ENCODE measurements around the gene SHISA9.

SHISA9 gene

DNA sequence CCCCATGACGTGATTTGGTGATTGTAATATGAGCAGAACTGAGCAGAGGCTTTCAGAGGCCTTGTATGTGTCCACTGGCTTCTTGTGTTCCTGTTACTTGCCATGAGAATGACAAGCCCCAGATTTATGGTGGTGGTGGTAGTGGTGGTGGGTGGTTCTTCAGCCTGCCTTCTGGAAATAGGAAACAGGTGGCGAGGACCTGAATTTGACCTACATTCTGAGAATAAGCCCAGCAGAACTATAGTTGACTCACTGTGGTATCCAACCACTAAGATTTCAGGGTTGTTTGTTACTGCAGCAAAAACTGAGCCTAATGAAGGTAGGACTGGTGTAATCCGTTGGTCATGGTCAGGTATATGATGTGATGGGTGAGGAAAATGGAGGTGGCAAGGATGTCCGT lies 93.0 kb downstream of the SHISA9 start:
- TF ChIP-seq SUZ12 (IDR thresholded peaks at IDR 0.05; ENCODE audit: extremely low read depth, insufficient read depth, insufficient read length) (no peak), YY1 (IDR thresholded peaks at IDR 0.05; ENCODE audit: insufficient read depth, insufficient read length) (no peak), ZNF274 (IDR thresholded peaks at IDR 0.05; ENCODE audit: low read depth, low read length) (no peak)
- no peak for DNase-seq (ENCODE audit: low read depth, low spot score)
- H3K4me3 ChIP-seq (ENCODE audit: insufficient read length, low read depth): no peak overlapping the region

GRCh38 chr16:12995721-12996372 lies 94.4 kb downstream of the SHISA9 start:
- TF ChIP-seq YY1 (IDR thresholded peaks at IDR 0.05; ENCODE audit: insufficient read depth, insufficient read length) (no peak), SUZ12 (IDR thresholded peaks at IDR 0.05; ENCODE audit: extremely low read depth, insufficient read depth, insufficient read length) (no peak), ZNF274 (IDR thresholded peaks at IDR 0.05; ENCODE audit: low read depth, low read length) (no peak)
- no peaks in the 10 kb centered on the region for H3K9me3 ChIP-seq (ENCODE audit: insufficient read depth, low read length)
- H3K9ac ChIP-seq (ENCODE audit: insufficient read length, low read depth): no peak overlapping the region
- no peaks in the 10 kb centered on the region for H3K36me3 ChIP-seq (ENCODE audit: insufficient read depth, insufficient read length, low read length)
- no peaks in the 10 kb centered on the region for H3K27me3 ChIP-seq (ENCODE audit: insufficient read depth, insufficient read length)
- no peaks in the 10 kb centered on the region for H3K4me1 ChIP-seq (ENCODE audit: insufficient read depth, insufficient read length)
- DNase-seq (ENCODE audit: low read depth, low spot score): no peak
- no peak overlapping the region for H3K4me3 ChIP-seq (ENCODE audit: insufficient read length, low read depth)

More for the DNA sequence above, 93.0 kb downstream of the SHISA9 start:
- Histone ChIP-seq H3K4me1 (ENCODE audit: insufficient read depth, insufficient read length) (no peaks in the 10 kb centered on the region), H3K9ac (ENCODE audit: insufficient read length, low read depth) (no peak overlapping the region), H3K27me3 (ENCODE audit: insufficient read depth, insufficient read length) (no peaks in the 10 kb centered on the region), H3K9me3 (ENCODE audit: insufficient read depth, low read length) (no peaks in the 10 kb centered on the region), H3K36me3 (ENCODE audit: insufficient read depth, insufficient read length, low read length) (no peaks in the 10 kb centered on the region)

DNA sequence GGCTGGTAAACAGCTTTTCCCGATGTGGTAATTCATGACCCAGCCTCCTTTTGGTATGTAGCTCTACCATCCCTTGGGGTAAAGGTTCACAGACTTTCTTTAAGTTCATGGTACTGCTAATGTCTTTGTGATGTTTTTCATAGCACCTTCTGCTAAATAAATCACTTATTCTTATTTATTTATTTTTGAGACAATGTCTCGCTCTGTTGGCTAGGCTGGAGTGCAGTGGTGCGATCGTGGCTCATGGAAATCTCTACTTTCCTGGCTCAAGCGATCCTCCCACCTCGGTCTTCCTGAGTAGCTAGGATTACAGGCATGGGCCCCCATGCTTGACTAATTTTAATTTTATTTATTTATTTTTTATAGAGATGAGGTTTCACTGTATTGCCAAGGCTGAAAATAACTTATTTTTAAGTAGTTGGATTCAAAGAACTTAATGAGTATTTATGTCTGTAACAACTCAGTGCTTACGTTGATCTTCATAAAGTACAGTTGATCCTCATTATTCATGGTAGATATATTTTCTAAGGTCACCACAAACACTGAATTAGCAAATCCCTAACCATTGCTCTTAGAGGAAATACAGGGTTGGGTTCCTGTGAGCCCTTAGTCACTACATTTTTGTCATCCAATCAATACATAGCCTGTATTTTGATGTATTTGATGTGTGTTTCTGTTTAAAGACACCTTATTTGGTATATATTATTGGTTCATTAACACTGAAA lies 97.1 kb downstream of the SHISA9 start:
- no peaks in the 10 kb centered on the region for H3K4me1 ChIP-seq (ENCODE audit: insufficient read depth, insufficient read length)
- no peaks in the 10 kb centered on the region for H3K9me3 ChIP-seq (ENCODE audit: insufficient read depth, low read length)
- no peak for DNase-seq (ENCODE audit: low read depth, low spot score)
- no peaks in the 10 kb centered on the region for H3K36me3 ChIP-seq (ENCODE audit: insufficient read depth, insufficient read length, low read length)
- no peaks in the 10 kb centered on the region for H3K27me3 ChIP-seq (ENCODE audit: insufficient read depth, insufficient read length)
- H3K4me3 ChIP-seq (ENCODE audit: insufficient read length, low read depth): no peak overlapping the region
- TF ChIP-seq ZNF274 (IDR thresholded peaks at IDR 0.05; ENCODE audit: low read depth, low read length) (no peak), YY1 (IDR thresholded peaks at IDR 0.05; ENCODE audit: insufficient read depth, insufficient read length) (no peak), SUZ12 (IDR thresholded peaks at IDR 0.05; ENCODE audit: extremely low read depth, insufficient read depth, insufficient read length) (no peak)
- H3K9ac ChIP-seq (ENCODE audit: insufficient read length, low read depth): no peak overlapping the region

DNA sequence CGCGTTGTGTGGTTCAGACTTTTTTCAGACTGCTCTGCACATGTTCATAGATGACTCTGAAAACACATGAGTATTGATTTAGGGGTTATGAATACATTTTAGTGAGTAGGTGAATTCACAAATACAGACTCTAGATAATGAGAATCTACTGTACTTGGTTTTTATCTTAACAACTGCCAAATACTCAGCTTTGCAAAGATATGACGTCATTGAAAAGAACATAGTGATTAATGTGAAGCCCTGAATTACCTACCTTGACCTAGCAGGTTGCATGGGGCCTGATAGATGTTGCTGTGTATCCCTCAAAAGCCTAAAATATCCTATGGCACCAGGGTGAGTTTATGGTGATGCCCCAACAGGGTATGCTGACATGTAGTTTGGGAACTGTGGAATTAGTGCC lies 98.0 kb downstream of the SHISA9 start:
- Histone ChIP-seq H3K4me3 (ENCODE audit: insufficient read length, low read depth) (no peak overlapping the region), H3K27me3 (ENCODE audit: insufficient read depth, insufficient read length) (no peaks in the 10 kb centered on the region), H3K9ac (ENCODE audit: insufficient read length, low read depth) (no peak overlapping the region), H3K9me3 (ENCODE audit: insufficient read depth, low read length) (no peaks in the 10 kb centered on the region), H3K36me3 (ENCODE audit: insufficient read depth, insufficient read length, low read length) (no peaks in the 10 kb centered on the region), H3K4me1 (ENCODE audit: insufficient read depth, insufficient read length) (no peaks in the 10 kb centered on the region)
- no peak for DNase-seq (ENCODE audit: low read depth, low spot score)
- TF ChIP-seq ZNF274 (IDR thresholded peaks at IDR 0.05; ENCODE audit: low read depth, low read length) (no peak), YY1 (IDR thresholded peaks at IDR 0.05; ENCODE audit: insufficient read depth, insufficient read length) (no peak), SUZ12 (IDR thresholded peaks at IDR 0.05; ENCODE audit: extremely low read depth, insufficient read depth, insufficient read length) (no peak)

DNA sequence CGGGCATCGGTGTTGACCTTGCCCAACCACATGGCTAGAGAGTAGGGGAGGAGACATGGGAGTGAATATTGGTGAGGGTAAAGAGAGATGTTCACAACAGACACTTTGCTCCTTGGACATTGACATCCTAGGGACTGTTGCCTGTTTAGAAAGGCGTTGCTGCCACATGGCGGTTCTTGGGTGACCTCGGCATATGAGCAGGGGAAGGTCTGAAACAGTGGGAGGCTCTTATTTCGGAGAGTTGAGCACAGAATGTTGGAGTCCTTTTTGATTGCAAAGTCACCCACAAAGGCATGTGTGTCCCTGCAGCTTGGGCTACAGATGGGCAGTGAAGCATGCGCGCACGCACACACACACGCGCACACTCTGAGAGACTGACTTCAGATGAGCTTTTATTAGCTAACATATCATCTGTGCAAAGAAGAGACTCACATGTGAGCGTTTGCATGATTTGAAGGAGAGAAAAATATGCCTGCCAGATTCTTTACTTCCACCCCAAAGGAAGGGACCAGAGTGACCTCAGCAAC lies 104.4 kb downstream of the SHISA9 start:
- no peaks in the 10 kb centered on the region for H3K27me3 ChIP-seq (ENCODE audit: insufficient read depth, insufficient read length)
- no peak overlapping the region for H3K4me3 ChIP-seq (ENCODE audit: insufficient read length, low read depth)
- DNase-seq (ENCODE audit: low read depth, low spot score): no peak
- no peaks in the 10 kb centered on the region for H3K36me3 ChIP-seq (ENCODE audit: insufficient read depth, insufficient read length, low read length)
- no peaks in the 10 kb centered on the region for H3K9me3 ChIP-seq (ENCODE audit: insufficient read depth, low read length)
- H3K9ac ChIP-seq (ENCODE audit: insufficient read length, low read depth): no peak overlapping the region
- TF ChIP-seq SUZ12 (IDR thresholded peaks at IDR 0.05; ENCODE audit: extremely low read depth, insufficient read depth, insufficient read length): no peak
- TF ChIP-seq ZNF274 (IDR thresholded peaks at IDR 0.05; ENCODE audit: low read depth, low read length): no peak
- no peak for TF ChIP-seq YY1 (IDR thresholded peaks at IDR 0.05; ENCODE audit: insufficient read depth, insufficient read length)
- H3K4me1 ChIP-seq (ENCODE audit: insufficient read depth, insufficient read length): no peaks in the 10 kb centered on the region

- no peak for DNase-seq (ENCODE audit: low read depth, low spot score)
- H3K27me3 ChIP-seq (ENCODE audit: insufficient read depth, insufficient read length): no peaks in the 10 kb centered on the region
- H3K4me1 ChIP-seq (ENCODE audit: insufficient read depth, insufficient read length): peaks cover 14% of the 10 kb centered on the region
- H3K36me3 ChIP-seq (ENCODE audit: insufficient read depth, insufficient read length, low read length): no peaks in the 10 kb centered on the region
- no peak overlapping the region for H3K4me3 ChIP-seq (ENCODE audit: insufficient read length, low read depth)
- H3K9ac ChIP-seq (ENCODE audit: insufficient read length, low read depth): no peak overlapping the region
- no peak for TF ChIP-seq ZNF274 (IDR thresholded peaks at IDR 0.05; ENCODE audit: low read depth, low read length)
- no peak for TF ChIP-seq YY1 (IDR thresholded peaks at IDR 0.05; ENCODE audit: insufficient read depth, insufficient read length)
- TF ChIP-seq SUZ12 (IDR thresholded peaks at IDR 0.05; ENCODE audit: extremely low read depth, insufficient read depth, insufficient read length): no peak
- H3K9me3 ChIP-seq (ENCODE audit: insufficient read depth, low read length): no peaks in the 10 kb centered on the region
Observed at GRCh38 chr16:13012601-13013000, 111.2 kb downstream of the SHISA9 start.

- Histone ChIP-seq H3K27me3 (ENCODE audit: insufficient read depth, insufficient read length) (no peaks in the 10 kb centered on the region), H3K36me3 (ENCODE audit: insufficient read depth, insufficient read length, low read length) (no peaks in the 10 kb centered on the region), H3K4me3 (ENCODE audit: insufficient read length, low read depth) (no peak overlapping the region), H3K4me1 (ENCODE audit: insufficient read depth, insufficient read length) (peaks cover 15% of the 10 kb centered on the region), H3K9ac (ENCODE audit: insufficient read length, low read depth) (no peak overlapping the region), H3K9me3 (ENCODE audit: insufficient read depth, low read length) (no peaks in the 10 kb centered on the region)
- TF ChIP-seq YY1 (IDR thresholded peaks at IDR 0.05; ENCODE audit: insufficient read depth, insufficient read length): no peak
- no peak for TF ChIP-seq SUZ12 (IDR thresholded peaks at IDR 0.05; ENCODE audit: extremely low read depth, insufficient read depth, insufficient read length)
- no peak for TF ChIP-seq ZNF274 (IDR thresholded peaks at IDR 0.05; ENCODE audit: low read depth, low read length)
- no peak for DNase-seq (ENCODE audit: low read depth, low spot score)
Observed at GRCh38 chr16:13013043-13013442, 111.6 kb downstream of the SHISA9 start.
